OCI-M1 (cell line): ENCODE measurements around the gene LTBP1.

Experiments
- DNase-seq: peaks from one replicate; lab custom pipeline; 2025; lab: John Stamatoyannopoulos, UW

LTBP1 gene

GRCh38 chr2:33268246-33268831 is 321.6 kb downstream of the LTBP1 start:
- DNase-seq: no peak

GRCh38 chr2:33272001-33272400 is 325.2 kb downstream of the LTBP1 start:
- DNase-seq: no peak

- no peak for DNase-seq
Measured at GRCh38 chr2:33273479-33273878, 326.7 kb downstream of the LTBP1 start.

- DNase-seq: no peak
Measured at GRCh38 chr2:33274524-33274923, 327.8 kb downstream of the LTBP1 start.

- DNase-seq: no peak
Measured at GRCh38 chr2:33275689-33276444, 329.1 kb downstream of the LTBP1 start.

- DNase-seq: no peak
Measured at GRCh38 chr2:33277002-33277426, 330.3 kb downstream of the LTBP1 start.

GRCh38 chr2:33278245-33278943 is 331.6 kb downstream of the LTBP1 start:
- no peak for DNase-seq

GRCh38 chr2:33284287-33284686 is 337.5 kb downstream of the LTBP1 start:
- no peak for DNase-seq

- DNase-seq: no peak
Measured at GRCh38 chr2:33287507-33288005, 340.8 kb downstream of the LTBP1 start.

GRCh38 chr2:33288011-33288410 is 341.3 kb downstream of the LTBP1 start:
- DNase-seq: no peak

GRCh38 chr2:33289961-33290360 is 343.2 kb downstream of the LTBP1 start:
- no peak for DNase-seq

- DNase-seq: no peak
Measured at GRCh38 chr2:33291278-33292013, 344.7 kb downstream of the LTBP1 start.

GRCh38 chr2:33292063-33292462 is 345.3 kb downstream of the LTBP1 start:
- DNase-seq: no peak

- DNase-seq: no peak
Measured at GRCh38 chr2:33292981-33293595, 346.3 kb downstream of the LTBP1 start.

GRCh38 chr2:33298233-33298632 is 351.5 kb downstream of the LTBP1 start:
- DNase-seq: no peak

- no peak for DNase-seq
Measured at GRCh38 chr2:33301355-33301754, 354.6 kb downstream of the LTBP1 start.

- DNase-seq: no peak
Measured at GRCh38 chr2:33302348-33302747, 355.6 kb downstream of the LTBP1 start.

GRCh38 chr2:33304032-33304864 is 357.5 kb downstream of the LTBP1 start:
- DNase-seq: no peak

- DNase-seq: no peak
Measured at GRCh38 chr2:33307659-33308270, 361.0 kb downstream of the LTBP1 start.

GRCh38 chr2:33312355-33312754 is 365.6 kb downstream of the LTBP1 start:
- DNase-seq: no peak
